HS-5 (cell line): Measurements from ENCODE around the gene PSMA1.

Experiments
- DNase-seq: peaks from one replicate; pipeline ENCODE4 v3.0.0-alpha.2; 2012; ENCODE audit warnings: low read depth

PSMA1 gene

GRCh38 chr11:14529951-14530350 is 9.8 kb upstream of the PSMA1 start:
- DNase-seq = no peak

DNA sequence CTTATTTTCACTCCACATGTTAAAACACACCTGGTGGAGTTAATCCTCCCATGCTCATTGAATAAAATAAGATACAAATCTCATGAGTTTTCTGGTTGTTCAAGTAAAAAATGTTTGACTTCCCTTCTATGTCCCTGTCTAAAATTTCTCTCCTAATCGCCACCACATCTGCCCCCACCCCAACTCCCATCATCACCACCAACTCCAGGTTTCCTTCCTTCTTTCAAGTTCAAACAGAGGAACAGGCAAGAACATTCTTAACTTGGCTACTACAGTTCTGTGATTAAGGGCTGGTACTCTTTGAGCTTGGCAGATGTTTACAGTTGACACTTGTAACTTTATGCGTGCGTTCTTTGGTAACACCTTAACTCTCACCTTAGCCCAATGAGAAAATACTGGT is 9.1 kb upstream of the PSMA1 start:
- DNase-seq = no peak

GRCh38 chr11:14522801-14523200 is 2.6 kb upstream of the PSMA1 start:
- DNase-seq = no peak

DNA sequence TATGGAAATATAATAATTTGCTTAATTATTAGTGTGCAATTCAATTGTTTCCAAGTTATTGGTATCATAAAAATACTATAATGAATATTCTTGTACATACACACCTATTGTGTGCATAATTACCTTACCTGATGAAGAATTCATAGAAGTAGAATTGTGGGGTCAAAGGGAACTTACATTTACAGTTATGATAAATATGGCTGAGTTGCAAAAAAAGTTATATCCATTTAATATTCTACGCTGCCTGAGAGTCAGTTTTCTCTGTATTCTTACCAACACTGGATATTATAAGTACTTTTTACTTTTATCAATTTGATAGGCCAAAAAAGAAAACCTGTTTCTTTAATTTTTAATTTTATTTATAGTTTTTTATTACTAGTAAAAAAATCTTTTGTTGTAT is 2.1 kb upstream of the PSMA1 start:
- DNase-seq = no peak

GRCh38 chr11:14520747-14521151 is 563 bp upstream of the PSMA1 start:
- no peak for DNase-seq

DNA sequence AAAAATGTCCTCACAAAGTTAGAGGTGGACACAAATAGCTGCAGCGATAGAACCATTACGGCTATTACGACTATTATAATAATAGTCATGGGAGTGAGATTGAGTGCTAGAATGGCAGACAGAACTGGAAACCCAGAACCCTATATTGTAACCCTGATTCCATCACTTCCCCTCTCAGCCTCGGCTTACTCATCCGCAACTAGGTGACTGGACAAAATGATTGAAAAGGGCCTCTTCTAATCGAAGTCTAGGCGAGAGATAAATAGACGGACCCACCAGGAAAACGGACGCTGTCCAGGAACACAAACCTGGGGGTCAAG is 629 bp downstream of the PSMA1 start:
- DNase-seq = no peak

- no peak for DNase-seq
These were observed 1.4 kb downstream of the PSMA1 start for GRCh38 chr11:14518820-14519219.

GRCh38 chr11:14513800-14514199 is 6.4 kb downstream of the PSMA1 start:
- no peak for DNase-seq

DNA sequence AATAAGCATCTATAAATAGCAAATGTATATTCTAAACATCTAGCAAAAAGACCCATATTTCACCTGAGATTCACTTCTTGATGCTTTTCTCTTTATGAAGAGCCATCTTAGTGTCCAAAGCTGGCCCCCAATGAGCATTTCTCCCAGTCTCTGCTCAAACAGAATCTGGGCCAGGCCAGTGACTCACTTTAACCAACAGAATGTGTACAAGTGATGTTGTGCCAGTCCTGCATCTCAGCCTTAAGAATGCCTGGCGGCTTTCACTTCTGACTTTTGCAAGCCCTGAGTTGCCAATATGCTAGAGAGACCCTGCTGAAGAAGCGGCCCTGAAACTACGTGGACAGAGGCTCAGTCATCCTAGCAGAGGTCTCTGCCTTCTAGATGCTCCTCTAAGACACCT is 13.7 kb downstream of the PSMA1 start:
- no peak for DNase-seq

GRCh38 chr11:14503023-14503422 is 17.2 kb downstream of the PSMA1 start:
- DNase-seq = no peak

GRCh38 chr11:14502039-14502438 is 18.1 kb downstream of the PSMA1 start:
- DNase-seq = no peak

DNA sequence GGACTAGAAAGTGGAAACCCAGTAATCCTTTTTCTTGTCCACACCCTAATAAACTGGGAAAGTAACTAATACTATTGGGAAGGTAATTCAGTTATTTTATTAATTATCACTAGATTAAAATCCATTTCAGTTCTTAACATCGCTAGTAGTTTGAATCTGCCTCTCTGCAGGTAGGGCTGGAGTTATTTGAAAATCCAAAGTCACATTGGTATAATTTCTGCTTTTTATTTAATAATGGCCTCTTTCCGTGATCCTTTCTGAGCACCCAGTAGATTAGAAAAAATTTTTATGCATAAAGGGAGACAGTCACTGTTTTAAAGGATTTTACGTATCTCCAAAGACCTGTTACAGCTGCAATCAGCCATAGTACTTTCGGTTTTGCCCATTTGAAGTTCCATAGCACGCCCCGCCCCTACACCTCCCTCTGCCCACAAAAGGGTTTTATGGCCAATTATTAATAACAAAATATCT is 20.0 kb downstream of the PSMA1 start:
- peak; percentile 39 for DNase-seq

DNA sequence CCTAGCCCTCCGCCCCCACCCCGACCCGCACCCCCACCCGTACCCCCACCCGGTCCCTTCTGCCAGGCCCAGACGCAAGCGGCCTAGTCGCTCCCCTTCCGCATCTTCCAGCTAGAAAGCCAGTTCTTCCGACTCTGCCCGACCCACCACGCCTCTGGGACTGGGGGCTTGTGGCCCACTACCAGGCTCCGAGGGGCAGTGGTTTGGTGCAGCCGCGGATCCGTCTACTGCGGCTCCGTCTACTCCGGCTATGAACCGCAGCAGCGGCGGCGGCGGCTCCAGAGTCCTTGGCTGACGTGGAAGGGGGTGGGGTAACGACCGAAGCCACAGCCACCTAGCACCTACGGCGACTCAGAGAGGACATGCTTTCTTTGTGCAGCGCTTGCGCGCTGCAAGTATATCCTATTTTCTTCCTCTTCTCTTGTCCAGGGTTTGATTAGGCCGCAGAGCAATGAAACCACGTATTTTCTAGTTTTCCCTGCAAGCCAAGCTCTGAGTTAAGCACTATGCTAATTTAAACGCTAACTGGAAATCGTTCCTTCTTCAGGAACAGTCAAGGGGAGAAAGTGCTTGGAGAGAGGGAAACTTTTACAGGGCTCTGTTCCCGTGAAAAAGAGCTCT is 20.5 kb downstream of the PSMA1 start, which contains the start of gene COPB1:
COPB1 (minus strand) TSS at position 252 of the 621 bp plus-strand sequence. CDS start 883 bp downstream, outside the sequence.
- peak; percentile 86 for DNase-seq

DNA sequence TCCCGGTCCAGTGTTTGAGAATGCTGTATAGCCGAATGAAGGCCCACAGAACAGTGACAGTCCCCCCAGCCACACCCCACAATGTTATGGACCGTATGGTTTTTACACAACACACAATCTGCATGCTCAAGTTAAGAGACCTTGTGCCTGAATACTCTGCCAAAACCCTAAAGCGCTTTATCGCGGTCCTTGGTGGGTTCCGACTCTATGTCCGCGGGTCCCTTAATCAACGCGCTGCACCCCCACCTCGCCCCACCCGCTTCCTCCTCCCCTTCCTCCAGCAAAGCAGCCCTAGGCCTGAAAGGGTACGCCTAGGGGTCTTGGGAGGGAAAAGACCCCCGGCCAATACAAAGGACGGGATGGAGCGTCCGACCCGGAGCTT is 21.0 kb downstream of the PSMA1 start:
- DNase-seq = no peak

- DNase-seq = no peak
These were observed 39.5 kb downstream of the PSMA1 start for GRCh38 chr11:14480716-14481115.

GRCh38 chr11:14471127-14471526 is 49.1 kb downstream of the PSMA1 start:
- DNase-seq = no peak

DNA sequence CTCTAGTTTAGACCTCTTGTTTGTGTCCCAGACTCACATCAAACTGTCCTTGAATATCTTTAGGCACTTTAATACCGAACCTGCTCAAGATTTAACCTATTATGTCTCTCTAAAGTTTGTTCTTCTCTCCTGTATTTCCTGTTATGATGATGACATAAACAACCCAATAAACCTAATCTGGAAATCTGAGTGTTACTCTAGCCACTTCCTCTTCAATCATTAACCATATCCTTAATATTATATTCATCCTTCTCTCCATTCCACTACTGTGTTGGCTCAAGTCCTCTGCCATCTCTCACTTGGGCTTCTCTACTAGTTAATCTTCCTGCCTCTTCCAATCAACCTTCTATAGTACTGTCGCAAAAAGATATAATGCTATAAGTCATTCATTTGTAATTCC is 56.6 kb downstream of the PSMA1 start:
- no peak for DNase-seq

DNA sequence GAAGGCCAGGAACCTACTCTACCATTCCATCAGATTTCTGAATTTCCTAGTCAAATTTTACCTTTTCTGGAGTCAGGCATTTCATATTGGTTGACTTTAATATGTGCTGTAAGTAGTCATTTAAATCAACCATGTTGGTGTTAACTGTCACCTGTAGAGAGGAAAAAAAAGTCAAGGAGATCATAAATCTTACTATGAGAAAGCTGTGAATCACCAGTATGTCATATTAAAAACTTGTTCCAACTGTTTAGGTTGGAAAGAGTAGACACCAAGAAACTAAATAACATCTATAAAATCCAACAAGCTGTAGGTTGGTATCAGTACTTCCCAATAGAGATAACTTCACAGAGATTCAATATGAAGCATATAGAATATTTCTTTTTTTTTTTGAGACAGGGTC is 60.0 kb downstream of the PSMA1 start:
- DNase-seq = no peak

- DNase-seq = no peak
These were observed 61.8 kb downstream of the PSMA1 start for GRCh38 chr11:14458377-14458776.

GRCh38 chr11:14455648-14456430 is 64.3 kb downstream of the PSMA1 start:
- no peak for DNase-seq
